Measurements from ENCODE around the gene HYAL3. TPM values are rescaled to one million over a fixed set of nuclear protein-coding genes. Genes with fewer than 3 reads are reported as not detected.

The HYAL3 gene
- total and polyA plus RNA-seq, 2 of the 13 experiments (the other 11 are each of a cell fraction or from before 2014, with no cell fraction given) = 5.5 to 10.4 TPM

DNA sequence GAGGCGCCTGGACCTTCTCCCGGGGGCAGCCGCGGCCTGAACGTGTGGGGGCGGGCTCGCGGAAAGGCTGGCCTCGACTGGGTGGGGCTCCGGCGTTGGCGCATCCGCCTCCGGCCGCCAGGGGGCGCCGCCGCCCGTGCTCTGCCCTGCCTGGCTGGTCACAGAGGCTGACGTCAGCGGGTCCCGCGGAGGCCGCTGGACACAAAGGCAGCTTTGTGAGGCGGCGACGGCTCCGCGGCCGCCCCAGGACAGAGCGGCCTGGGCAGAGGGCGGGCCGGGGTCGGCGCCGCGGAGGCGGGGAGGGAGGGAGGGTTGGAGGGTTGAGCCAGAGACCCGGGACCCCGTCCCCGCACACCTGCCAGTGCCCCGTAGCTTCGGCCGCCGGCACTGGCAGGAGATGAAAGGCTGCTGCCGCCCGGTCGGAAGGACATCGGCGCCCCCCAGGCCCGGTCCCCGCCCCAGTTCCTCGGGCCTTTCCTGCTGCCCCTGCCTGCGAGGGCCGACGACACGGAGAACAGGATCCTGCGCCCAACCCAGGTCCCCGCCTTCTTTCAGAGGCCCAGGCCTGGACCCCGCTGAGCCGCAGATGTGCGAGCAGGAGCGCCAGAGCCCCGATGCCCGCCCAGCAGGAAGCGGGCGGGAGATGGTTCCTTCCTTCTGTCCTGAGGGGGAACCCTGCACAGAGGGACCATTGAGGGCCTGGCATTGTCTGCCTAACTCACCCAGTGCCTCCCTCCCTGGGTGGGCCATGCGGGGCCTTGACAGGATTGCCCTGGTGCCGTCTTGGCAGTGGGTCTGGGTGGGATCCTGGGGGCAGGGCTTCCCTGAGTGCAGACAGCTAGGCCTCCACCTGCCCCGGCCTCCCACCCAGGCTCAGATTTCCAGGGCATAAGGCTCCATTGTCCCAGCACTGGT lies 38.9 kb downstream of the HYAL3 start (continued):
- TF ChIP-seq NONO (IDR thresholded peaks at IDR 0.05) (no peak), NONO (CRISPR knock-in tag; conservative IDR thresholded peaks at IDR 0.05) (peak; percentile 87), SP2 (CRISPR knock-in tag; IDR thresholded peaks at IDR 0.05) (no peak), JARID2 (CRISPR knock-in tag; IDR thresholded peaks at IDR 0.05; ENCODE audit: insufficient replicate concordance) (no peak), HIVEP1 (CRISPR knock-in tag; IDR thresholded peaks at IDR 0.05) (peak; percentile 58; the same call in 1 of the 2 replicates), ZNF180 (CRISPR knock-in tag; IDR thresholded peaks at IDR 0.05; ENCODE audit: borderline replicate concordance, low read depth) (no peak), FOXA3 (CRISPR knock-in tag; IDR thresholded peaks at IDR 0.05) (peak; percentile 42), ZNF317 (CRISPR knock-in tag; IDR thresholded peaks at IDR 0.05) (no peak), FOSL1 (CRISPR knock-in tag; IDR thresholded peaks at IDR 0.05; ENCODE audit: borderline replicate concordance) (no peak; the same call in 1 of the 2 replicates), ZNF367 (CRISPR knock-in tag; IDR thresholded peaks at IDR 0.05; ENCODE audit: borderline replicate concordance) (no peak), HNRNPK (IDR thresholded peaks at IDR 0.05; ENCODE audit: low read depth, low read length, poor library complexity, severe bottlenecking) (peak; percentile 83), KDM6A (CRISPR knock-in tag; IDR thresholded peaks at IDR 0.05; ENCODE audit: low read depth) (0 out of 2 replicates have a peak, but pooled peaks have one; percentile 12), SMAD1 (CRISPR knock-in tag; IDR thresholded peaks at IDR 0.05; ENCODE audit: borderline replicate concordance, low read depth) (0 out of 2 replicates have a peak, but pooled peaks have one; percentile 67), POGZ (CRISPR knock-in tag; IDR thresholded peaks at IDR 0.05) (peak; percentile 45; the same call in 1 of the 2 replicates), SPEN (CRISPR knock-in tag; IDR thresholded peaks at IDR 0.05; ENCODE audit: low read depth) (peak; percentile 77), NCOR1 (IDR thresholded peaks at IDR 0.05; ENCODE audit: borderline replicate concordance, low read length) (peak; percentile 50; the same call in 1 of the 2 replicates), JUN (CRISPR knock-in tag; IDR thresholded peaks at IDR 0.05) (peak; percentile 94), NR1H2 (CRISPR knock-in tag; IDR thresholded peaks at IDR 0.05; ENCODE audit: borderline replicate concordance, low read depth) (no peak)
- TF ChIP-seq, protein P1, sequence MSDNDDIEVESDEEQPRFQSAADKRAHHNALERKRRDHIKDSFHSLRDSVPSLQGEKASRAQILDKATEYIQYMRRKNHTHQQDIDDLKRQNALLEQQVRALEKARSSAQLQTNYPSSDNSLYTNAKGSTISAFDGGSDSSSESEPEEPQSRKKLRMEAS (IDR thresholded peaks at IDR 0.05) = no peak
- TF ChIP-seq, protein P2, sequence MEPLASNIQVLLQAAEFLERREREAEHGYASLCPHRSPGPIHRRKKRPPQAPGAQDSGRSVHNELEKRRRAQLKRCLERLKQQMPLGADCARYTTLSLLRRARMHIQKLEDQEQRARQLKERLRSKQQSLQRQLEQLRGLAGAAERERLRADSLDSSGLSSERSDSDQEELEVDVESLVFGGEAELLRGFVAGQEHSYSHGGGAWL (CRISPR knock-in tag; IDR thresholded peaks at IDR 0.05) = peak; percentile 13; the same call in 1 of the 2 replicates
- TF ChIP-seq, protein P3, sequence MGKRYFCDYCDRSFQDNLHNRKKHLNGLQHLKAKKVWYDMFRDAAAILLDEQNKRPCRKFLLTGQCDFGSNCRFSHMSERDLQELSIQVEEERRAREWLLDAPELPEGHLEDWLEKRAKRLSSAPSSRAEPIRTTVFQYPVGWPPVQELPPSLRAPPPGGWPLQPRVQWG (CRISPR knock-in tag; IDR thresholded peaks at IDR 0.05; ENCODE audit: borderline replicate concordance, low read depth) = no peak
- TF ChIP-seq, protein P4, sequence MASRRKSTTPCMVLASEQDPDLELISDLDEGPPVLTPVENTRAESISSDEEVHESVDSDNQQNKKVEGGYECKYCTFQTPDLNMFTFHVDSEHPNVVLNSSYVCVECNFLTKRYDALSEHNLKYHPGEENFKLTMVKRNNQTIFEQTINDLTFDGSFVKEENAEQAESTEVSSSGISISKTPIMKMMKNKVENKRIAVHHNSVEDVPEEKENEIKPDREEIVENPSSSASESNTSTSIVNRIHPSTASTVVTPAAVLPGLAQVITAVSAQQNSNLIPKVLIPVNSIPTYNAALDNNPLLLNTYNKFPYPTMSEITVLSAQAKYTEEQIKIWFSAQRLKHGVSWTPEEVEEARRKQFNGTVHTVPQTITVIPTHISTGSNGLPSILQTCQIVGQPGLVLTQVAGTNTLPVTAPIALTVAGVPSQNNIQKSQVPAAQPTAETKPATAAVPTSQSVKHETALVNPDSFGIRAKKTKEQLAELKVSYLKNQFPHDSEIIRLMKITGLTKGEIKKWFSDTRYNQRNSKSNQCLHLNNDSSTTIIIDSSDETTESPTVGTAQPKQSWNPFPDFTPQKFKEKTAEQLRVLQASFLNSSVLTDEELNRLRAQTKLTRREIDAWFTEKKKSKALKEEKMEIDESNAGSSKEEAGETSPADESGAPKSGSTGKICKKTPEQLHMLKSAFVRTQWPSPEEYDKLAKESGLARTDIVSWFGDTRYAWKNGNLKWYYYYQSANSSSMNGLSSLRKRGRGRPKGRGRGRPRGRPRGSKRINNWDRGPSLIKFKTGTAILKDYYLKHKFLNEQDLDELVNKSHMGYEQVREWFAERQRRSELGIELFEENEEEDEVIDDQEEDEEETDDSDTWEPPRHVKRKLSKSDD (CRISPR knock-in tag; IDR thresholded peaks at IDR 0.05; ENCODE audit: low read depth) = peak; percentile 42
- TF ChIP-seq, protein P5, sequence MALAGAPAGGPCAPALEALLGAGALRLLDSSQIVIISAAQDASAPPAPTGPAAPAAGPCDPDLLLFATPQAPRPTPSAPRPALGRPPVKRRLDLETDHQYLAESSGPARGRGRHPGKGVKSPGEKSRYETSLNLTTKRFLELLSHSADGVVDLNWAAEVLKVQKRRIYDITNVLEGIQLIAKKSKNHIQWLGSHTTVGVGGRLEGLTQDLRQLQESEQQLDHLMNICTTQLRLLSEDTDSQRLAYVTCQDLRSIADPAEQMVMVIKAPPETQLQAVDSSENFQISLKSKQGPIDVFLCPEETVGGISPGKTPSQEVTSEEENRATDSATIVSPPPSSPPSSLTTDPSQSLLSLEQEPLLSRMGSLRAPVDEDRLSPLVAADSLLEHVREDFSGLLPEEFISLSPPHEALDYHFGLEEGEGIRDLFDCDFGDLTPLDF (CRISPR knock-in tag; IDR thresholded peaks at IDR 0.05) = peak; percentile 38
